Transverse colon (tissue), 4 donors: Measurements from ENCODE around the gene NPTN. TPM values are rescaled to one million over a fixed set of nuclear protein-coding genes. Genes with fewer than 3 reads are reported as not detected.

ENCODE experiments used
- DNase-seq: peaks from one replicate; pipeline ENCODE4 v3.0.0-alpha.2; 2019
- H3K27ac ChIP-seq, 4 donors: fragments of 200-600 bp; sonication (generic); 2 replicates each; pipeline ENCODE4 v1.5.1; 2016 to 2018; ENCODE audit warnings: inconsistent platforms in 4 of 4
- H3K27me3 ChIP-seq: fragments of 200-600 bp; sonication (generic); 2 replicates; pipeline ENCODE4 v1.5.1; 2017; ENCODE audit warnings: inconsistent platforms
- H3K36me3 ChIP-seq, 4 donors: fragments of 200-600 bp; sonication (generic); 2 replicates each; pipeline ENCODE4 v1.5.1; 2017 to 2019; ENCODE audit warnings: inconsistent platforms in 4 of 4
- H3K4me1 ChIP-seq, 4 donors: fragments of 200-600 bp; sonication (generic); 2 replicates each; pipeline ENCODE4 v1.5.1; 2017 to 2020; ENCODE audit warnings: inconsistent platforms in 4 of 4
- H3K4me3 ChIP-seq, 4 donors: fragments of 200-600 bp; sonication (generic); 1 replicate in 1 of 4; 2 replicates in 3 of 4; pipeline versions ENCODE4 v1.5.1 to v1.6.1; 2017 to 2019; ENCODE audit warnings: inconsistent platforms in 4 of 4
- H3K9me3 ChIP-seq, 2 donors: fragments of 200-600 bp; sonication (generic); 2 replicates each; pipeline ENCODE4 v1.5.1; 2017 to 2019; ENCODE audit warnings: inconsistent platforms in 2 of 2
- CTCF ChIP-seq, 5 experiments: fragments of 200-600 bp in 3 of 5; fragments of 450-650 bp in 2 of 5; sonication (generic) in 3 of 5; IDR thresholded peaks; 1 replicate in 2 of 5; 2 replicates in 3 of 5; pipeline ENCODE4 v1.5.1; 2016 to 2017; ENCODE audit warnings: antibody characterized with exemption in 5 of 5, inconsistent platforms in 3 of 5, mild to moderate bottlenecking in 2 of 5, moderate library complexity in 1 of 5
- EP300 ChIP-seq: sonication (generic); formaldehyde crosslinking; IDR thresholded peaks from one replicate; pipeline ENCODE4 v1.6.1; 2017; ENCODE audit warnings: antibody characterized with exemption, low read depth
- POLR2A ChIP-seq: fragments of 450-650 bp; IDR thresholded peaks from one replicate; pipeline ENCODE4 v1.6.1; 2016; ENCODE audit warnings: antibody characterized with exemption, mild to moderate bottlenecking, moderate library complexity
- POLR2AphosphoS5 ChIP-seq, 3 donors: sonication (generic); formaldehyde crosslinking; IDR thresholded peaks; one replicate each; pipeline ENCODE4 v1.6.1; 2016; ENCODE audit warnings: antibody characterized with exemption in 3 of 3
- WGBS, 2 donors: methylation state at CpG; one replicate each; pipeline ENCODE4 v1.1.5; 2018; ENCODE audit warnings: low coverage in 1 of 2; 5-methylcytosine and 5-hydroxymethylcytosine counted together
- in situ Hi-C, 4 donors: fragments of 200-750 bp; cut with MboI; loops; one replicate each; pipeline versions ENCODE4 v1.15.0 to v1.15.1; 2017; ENCODE audit warnings: low sequenced_read_pairs in 3 of 4, low pct_ligation_motif_present in 1 of 4, low pct_unique_long_range_greater_than_20kb in 1 of 4
- intact Hi-C: fragments of 100-400 bp; cut with DNase I; formaldehyde crosslinking; loops from one replicate; pipeline ENCODE4 v1.15.1; 2023; ENCODE audit warnings: low total_unique reads
- total RNA-seq, 4 donors: library from RNA; depleted of rRNA; stranded (reverse); fragments of >200 nt; gene quantifications; one replicate each; pipeline ENCODE4 v1.1.0, GENCODE V29; 2016

Gene NPTN
- total RNA-seq, 4 donors from 2014 or later, result 77.8 to 187 (median 135) TPM

- Histone ChIP-seq H3K9me3 (no peaks in the 10 kb centered on the region), H3K27ac (no peak overlapping the region), H3K36me3 (peaks cover 0 to 46% (median 7%) of the 10 kb centered on the region in 4 donors), H3K27me3 (no peaks in the 10 kb centered on the region), H3K4me1 (no peaks in the 10 kb centered on the region), H3K4me3 (no peak overlapping the region)
- in situ Hi-C loops, result no loop called here
- TF ChIP-seq POLR2A, result no peak
- TF ChIP-seq EP300, result no peak
- TF ChIP-seq POLR2AphosphoS5 (IDR thresholded peaks at IDR 0.05), result no peak
- TF ChIP-seq CTCF (IDR thresholded peaks at IDR 0.05), result no peak
- 76 to 78% methylated on average over 1 to 5 of the region's 5 CpGs for WGBS, 2 donors
- intact Hi-C loops, result no loop called here
- DNase-seq, result no peak
Observed at GRCh38 chr15:73585871-73586654, 47.1 kb downstream of the NPTN start.

GRCh38 chr15:73584699-73585420, 48.3 kb downstream of the NPTN start:
- TF ChIP-seq POLR2A (no peak), EP300 (no peak), CTCF (IDR thresholded peaks at IDR 0.05) (no peak), POLR2AphosphoS5 (IDR thresholded peaks at IDR 0.05) (no peak)
- H3K9me3 ChIP-seq, result no peaks in the 10 kb centered on the region
- intact Hi-C loops, result no loop called here
- peak overlapping the region in 1 of 4 donors; percentile 36 for H3K27ac ChIP-seq
- H3K4me1 ChIP-seq, result no peaks in the 10 kb centered on the region
- peaks cover 0 to 36% (median 7%) of the 10 kb centered on the region in 4 donors for H3K36me3 ChIP-seq
- in situ Hi-C loops, result no loop called here
- H3K4me3 ChIP-seq, result no peak overlapping the region
- no peaks in the 10 kb centered on the region for H3K27me3 ChIP-seq
- 63 to 66% methylated on average over 4 to 5 of the region's 5 CpGs for WGBS, 2 donors
- no peak for DNase-seq

GRCh38 chr15:73583544-73583943, 49.6 kb downstream of the NPTN start:
- 91 to 92% methylated on average over 2 to 3 of the region's 3 CpGs for WGBS, 2 donors
- intact Hi-C loops (no loop called here), in situ Hi-C loops (no loop called here)
- H3K27me3 ChIP-seq, result no peaks in the 10 kb centered on the region
- H3K4me3 ChIP-seq, result no peak overlapping the region
- H3K4me1 ChIP-seq, result peaks cover 0 to 6% (median 2%) of the 10 kb centered on the region in 4 donors
- TF ChIP-seq EP300 (no peak), POLR2A (no peak), CTCF (IDR thresholded peaks at IDR 0.05) (no peak), POLR2AphosphoS5 (IDR thresholded peaks at IDR 0.05) (no peak)
- H3K36me3 ChIP-seq, result peaks cover 0 to 25% (median 7%) of the 10 kb centered on the region in 4 donors
- no peak for DNase-seq
- H3K9me3 ChIP-seq, result no peaks in the 10 kb centered on the region
- H3K27ac ChIP-seq, result no peak overlapping the region

GRCh38 chr15:73582851-73583379, 50.3 kb downstream of the NPTN start:
- Histone ChIP-seq H3K27ac (no peak overlapping the region), H3K27me3 (no peaks in the 10 kb centered on the region), H3K36me3 (peaks cover 0 to 25% (median 7%) of the 10 kb centered on the region in 4 donors), H3K9me3 (no peaks in the 10 kb centered on the region), H3K4me1 (peaks cover 0 to 12% (median 6%) of the 10 kb centered on the region in 4 donors), H3K4me3 (no peak overlapping the region)
- in situ Hi-C loops (no loop called here), intact Hi-C loops (no loop called here)
- 84 to 92% methylated on average over 4 to 6 of the region's 6 CpGs for WGBS, 2 donors
- DNase-seq, result no peak
- TF ChIP-seq POLR2AphosphoS5 (IDR thresholded peaks at IDR 0.05), result no peak
- TF ChIP-seq POLR2A, result no peak
- TF ChIP-seq EP300, result no peak
- no peak for TF ChIP-seq CTCF (IDR thresholded peaks at IDR 0.05)
